HG03103 (cell line): Measurements from ENCODE around the gene DTD2.
"Not testable (repeated sequence)": the region's sequence is repeated elsewhere in the genome, so short reads cannot be mapped to it uniquely, and the experiment has no call there.

Experiments used
- ATAC-seq: cut with Tn5 transposase; IDR thresholded peaks from one replicate; pipeline ENCODE4 v1.9.1; 2021; ENCODE audit warnings: low read depth; ENCODE audit not compliant: unreplicated experiment

DTD2 gene

GRCh38 chr14:31442284-31442683 lies 15.0 kb downstream of the DTD2 start:
- no peak for ATAC-seq

- ATAC-seq = no peak
Observed at GRCh38 chr14:31441273-31442111, 15.8 kb downstream of the DTD2 start.

GRCh38 chr14:31440280-31440679 lies 17.0 kb downstream of the DTD2 start:
- ATAC-seq = no peak

- ATAC-seq = no peak
Observed at GRCh38 chr14:31439561-31439960, 17.7 kb downstream of the DTD2 start.

DNA sequence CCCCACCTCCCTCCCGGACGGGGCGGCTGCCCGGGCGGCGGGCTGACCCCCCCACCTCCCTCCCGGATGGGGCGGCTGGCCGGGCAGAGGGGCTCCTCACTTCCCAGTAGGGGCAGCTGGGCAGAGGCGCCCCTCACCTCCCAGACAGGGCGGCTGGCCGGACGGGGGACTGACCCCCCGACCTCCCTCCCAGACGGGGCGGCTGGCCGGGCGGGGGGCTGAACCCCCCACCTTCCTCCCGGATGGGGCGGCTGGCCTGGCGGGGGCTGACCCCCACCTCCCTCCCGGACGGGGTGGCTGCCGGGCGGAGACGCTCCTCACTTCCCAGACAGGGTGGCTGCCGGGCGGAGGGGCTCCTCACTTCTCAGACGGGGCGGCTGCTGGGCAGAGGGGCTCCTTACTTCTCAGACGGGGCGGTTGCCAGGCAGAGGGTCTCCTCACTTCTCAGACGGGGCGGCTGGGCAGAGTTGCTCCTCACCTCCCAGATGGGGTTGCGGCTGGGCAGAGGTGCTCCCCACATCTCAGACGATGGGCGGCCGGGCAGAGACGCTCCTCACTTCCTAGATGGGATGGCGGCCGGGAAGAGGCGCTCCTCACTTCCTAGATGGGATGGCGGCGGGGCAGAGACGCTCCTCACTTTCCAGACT lies 20.1 kb downstream of the DTD2 start:
- not testable (repeated sequence) for ATAC-seq

DNA sequence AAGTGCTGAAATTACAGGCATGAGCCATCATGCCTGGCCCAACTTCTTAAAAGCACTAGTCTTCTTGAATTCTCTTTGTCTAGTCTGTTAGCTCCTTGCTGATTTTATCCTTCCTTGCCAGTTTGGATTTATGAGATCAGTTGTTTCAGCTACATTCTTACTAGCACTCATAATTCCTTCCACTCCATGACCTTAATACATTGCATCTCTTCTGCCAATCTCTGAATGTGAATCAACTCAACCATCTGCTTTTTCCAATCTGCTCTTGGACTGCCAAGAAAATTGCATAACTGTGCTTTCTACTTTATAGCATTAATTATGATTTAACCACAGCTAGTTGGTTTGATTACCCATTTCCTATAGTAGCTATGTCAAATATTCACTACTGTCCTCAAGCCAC lies 22.0 kb downstream of the DTD2 start:
- ATAC-seq = no peak

- no peak for ATAC-seq
Observed at GRCh38 chr14:31430634-31431264, 26.6 kb downstream of the DTD2 start.

GRCh38 chr14:31429791-31430190 lies 27.5 kb downstream of the DTD2 start:
- no peak for ATAC-seq

- no peak for ATAC-seq
Observed at GRCh38 chr14:31428011-31428410, 29.3 kb downstream of the DTD2 start.

GRCh38 chr14:31426663-31427062 lies 30.6 kb downstream of the DTD2 start:
- ATAC-seq = no peak

GRCh38 chr14:31425905-31426304 lies 31.4 kb downstream of the DTD2 start:
- ATAC-seq = no peak

GRCh38 chr14:31421200-31421599 lies 36.1 kb downstream of the DTD2 start:
- no peak for ATAC-seq

- ATAC-seq = peak; percentile 93
Observed at GRCh38 chr14:31420319-31421111, 36.8 kb downstream of the DTD2 start, which contains the start of gene HEATR5A. HEATR5A (minus strand) TSS chr14:31420550; CDS start chr14:31402975, 17,575 bp downstream.

GRCh38 chr14:31419967-31420318 lies 37.4 kb downstream of the DTD2 start:
- ATAC-seq = no peak

GRCh38 chr14:31419179-31419966 lies 37.9 kb downstream of the DTD2 start:
- ATAC-seq = no peak

GRCh38 chr14:31418440-31418839 lies 38.9 kb downstream of the DTD2 start:
- no peak for ATAC-seq

- no peak for ATAC-seq
Observed at GRCh38 chr14:31414190-31414833, 43.0 kb downstream of the DTD2 start.

- ATAC-seq = no peak
Observed at GRCh38 chr14:31411218-31411727, 46.0 kb downstream of the DTD2 start.

DNA sequence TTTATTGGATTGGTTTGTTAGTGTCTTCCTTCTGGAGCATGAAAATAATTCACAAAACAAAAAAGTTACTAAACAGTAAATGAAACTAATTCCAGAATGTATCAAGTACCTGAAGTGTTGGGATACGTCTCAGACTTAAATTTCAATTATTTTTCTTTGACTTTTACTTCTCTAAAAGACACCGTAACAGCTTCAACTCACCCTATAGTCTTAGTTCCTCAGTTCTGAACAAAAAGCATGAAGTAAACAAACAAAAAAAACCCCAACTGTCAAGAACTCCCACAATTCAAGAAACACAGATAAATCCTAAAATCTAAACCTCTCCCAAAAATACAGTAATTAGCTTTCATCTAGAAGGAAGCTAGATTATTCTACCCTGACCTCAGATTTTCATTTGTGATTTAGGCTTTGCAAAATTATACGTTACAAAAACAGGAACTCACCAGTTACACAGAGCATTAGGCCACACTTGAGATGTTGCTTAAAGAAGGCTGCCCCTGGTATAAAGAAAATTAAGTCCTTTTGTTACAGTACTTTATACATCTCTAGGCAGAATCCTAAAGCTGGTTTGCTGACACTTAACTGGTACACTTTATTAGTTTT lies 47.2 kb downstream of the DTD2 start:
- no peak for ATAC-seq
